Uterus (tissue), 2 donors: ENCODE measurements around the gene TOR3A.

Experiments
- POLR2A ChIP-seq, 2 donors: fragments of 450-650 bp; IDR thresholded peaks; one replicate each; pipeline ENCODE4 v1.6.1; 2016; ENCODE audit warnings: antibody characterized with exemption in 2 of 2, mild to moderate bottlenecking in 1 of 2, moderate library complexity in 1 of 2
- TF ChIP-seq, protein P1 (sequence below), 4 experiments: fragments of 200-600 bp in 2 of 4; fragments of 450-650 bp in 2 of 4; sonication (generic) in 2 of 4; IDR thresholded peaks; one replicate each; pipeline ENCODE4 v1.5.1; 2016 to 2019; ENCODE audit warnings: antibody characterized with exemption in 4 of 4, mild to moderate bottlenecking in 2 of 4, moderate library complexity in 1 of 4

DNA sequence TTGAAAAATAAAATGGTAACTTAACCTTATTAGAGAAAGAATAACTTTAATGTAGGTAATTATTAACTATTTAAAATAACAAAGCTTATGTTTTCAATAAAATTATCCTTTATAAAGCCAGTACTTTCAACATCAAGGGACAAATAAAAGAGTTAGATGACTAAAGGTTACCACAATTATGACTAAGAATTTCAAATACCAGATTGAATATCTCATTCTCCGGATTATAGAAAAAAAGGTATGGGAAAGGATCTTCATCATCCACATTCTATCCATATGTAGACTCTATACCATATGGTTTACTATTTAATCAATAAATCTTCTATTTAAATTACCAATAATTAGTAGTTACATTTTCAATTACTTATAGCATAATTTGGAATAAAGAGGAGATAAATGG is 62.8 kb downstream of the TOR3A start:
- TF ChIP-seq, protein P1, sequence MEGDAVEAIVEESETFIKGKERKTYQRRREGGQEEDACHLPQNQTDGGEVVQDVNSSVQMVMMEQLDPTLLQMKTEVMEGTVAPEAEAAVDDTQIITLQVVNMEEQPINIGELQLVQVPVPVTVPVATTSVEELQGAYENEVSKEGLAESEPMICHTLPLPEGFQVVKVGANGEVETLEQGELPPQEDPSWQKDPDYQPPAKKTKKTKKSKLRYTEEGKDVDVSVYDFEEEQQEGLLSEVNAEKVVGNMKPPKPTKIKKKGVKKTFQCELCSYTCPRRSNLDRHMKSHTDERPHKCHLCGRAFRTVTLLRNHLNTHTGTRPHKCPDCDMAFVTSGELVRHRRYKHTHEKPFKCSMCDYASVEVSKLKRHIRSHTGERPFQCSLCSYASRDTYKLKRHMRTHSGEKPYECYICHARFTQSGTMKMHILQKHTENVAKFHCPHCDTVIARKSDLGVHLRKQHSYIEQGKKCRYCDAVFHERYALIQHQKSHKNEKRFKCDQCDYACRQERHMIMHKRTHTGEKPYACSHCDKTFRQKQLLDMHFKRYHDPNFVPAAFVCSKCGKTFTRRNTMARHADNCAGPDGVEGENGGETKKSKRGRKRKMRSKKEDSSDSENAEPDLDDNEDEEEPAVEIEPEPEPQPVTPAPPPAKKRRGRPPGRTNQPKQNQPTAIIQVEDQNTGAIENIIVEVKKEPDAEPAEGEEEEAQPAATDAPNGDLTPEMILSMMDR (IDR thresholded peaks at IDR 0.05): no peak
- TF ChIP-seq POLR2A (IDR thresholded peaks at IDR 0.05): no peak
